Mucosa of gallbladder (tissue), 1 donor: ENCODE measurements around the gene NADSYN1. TPM values are rescaled to one million over a fixed set of nuclear protein-coding genes. Genes with fewer than 3 reads are reported as not detected.
"Not testable (repeated sequence)": the region's sequence is repeated elsewhere in the genome, so short reads cannot be mapped to it uniquely, and the experiment has no call there.

Source experiments
- DNase-seq: peaks from one replicate; pipeline ENCODE4 v3.0.0-alpha.2; 2020; ENCODE audit warnings: low spot score
- total RNA-seq: library from RNA; stranded (reverse); gene quantifications from one replicate; pipeline ENCODE4 v1.2.1, GENCODE V29; 2021
- donor health status: DM: no; HTN: no; CAD: no.

Gene NADSYN1
- 121 TPM for total RNA-seq

DNA sequence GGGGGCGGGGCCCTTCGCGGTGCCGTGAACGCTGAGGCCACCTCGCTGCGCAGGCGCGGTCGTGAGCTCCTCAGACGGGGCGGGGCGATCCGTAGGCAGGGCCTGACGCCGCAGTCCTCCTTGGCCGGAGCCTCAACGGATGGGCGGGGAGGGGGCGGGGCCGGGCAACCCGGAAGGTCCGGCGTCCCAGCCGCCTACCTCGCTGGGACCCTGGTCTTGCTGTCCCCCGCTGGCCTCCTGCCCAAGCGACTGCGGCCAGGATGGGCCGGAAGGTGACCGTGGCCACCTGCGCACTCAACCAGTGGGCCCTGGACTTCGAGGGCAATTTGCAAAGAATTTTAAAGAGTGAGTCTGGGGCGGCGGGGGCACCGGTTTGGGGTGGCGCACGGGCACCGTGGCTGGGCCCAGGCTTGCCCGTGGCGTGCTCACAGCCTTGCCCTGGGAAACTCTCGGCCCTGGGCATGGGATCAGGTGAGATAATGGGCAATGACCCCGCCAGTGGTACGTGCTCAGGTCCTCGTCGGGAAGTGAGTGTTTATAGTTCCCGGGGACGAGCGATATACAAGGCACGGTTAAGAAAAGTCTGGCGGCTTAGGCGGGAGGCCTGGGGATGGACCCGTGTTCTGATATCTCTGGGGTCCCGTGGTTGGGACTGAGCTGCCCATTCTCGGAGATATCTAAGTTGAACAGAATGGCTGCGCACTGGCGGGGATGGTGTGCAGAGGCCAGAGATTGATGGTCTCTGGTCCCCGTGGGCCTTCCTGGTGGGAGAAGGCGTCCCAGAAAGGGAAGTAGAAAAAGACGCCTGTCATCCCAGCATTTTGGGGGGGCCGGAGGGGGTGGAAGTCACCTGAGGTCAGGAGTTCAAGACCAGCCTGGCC, at the start of gene NADSYN1:
NADSYN1 (plus strand) TSS at position 167 of the 881 bp plus-strand sequence; CDS start at position 261, 94 bp downstream.
- peak; percentile 97 for DNase-seq

DNA sequence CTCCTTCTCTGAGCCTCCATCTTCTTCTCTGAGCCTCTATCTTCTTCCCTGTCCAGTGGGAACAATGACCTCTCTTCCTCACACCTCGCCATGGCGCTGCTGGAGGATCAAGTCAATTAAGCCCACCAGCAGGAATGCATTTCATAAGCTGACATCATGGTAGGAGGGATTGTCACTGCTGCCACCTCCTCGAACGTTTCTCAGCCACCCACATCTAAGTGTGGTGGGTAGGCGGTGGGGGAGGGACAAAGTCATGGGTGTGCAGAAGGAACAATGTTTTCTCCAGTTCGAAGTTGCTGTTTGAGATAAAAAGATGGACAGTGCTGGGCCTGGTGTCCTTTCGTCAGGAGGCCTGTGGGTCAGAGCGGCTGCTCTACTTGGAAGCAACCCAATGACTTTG, 48.8 kb upstream of the NADSYN1 start:
- no peak for DNase-seq

- no peak for DNase-seq
These were observed 46.3 kb upstream of the NADSYN1 start for GRCh38 chr11:71406681-71407080.

GRCh38 chr11:71407356-71407755, 45.6 kb upstream of the NADSYN1 start:
- no peak for DNase-seq

- DNase-seq: no peak
These were observed 44.2 kb upstream of the NADSYN1 start for GRCh38 chr11:71408826-71409225.

- no peak for DNase-seq
These were observed 42.5 kb upstream of the NADSYN1 start for GRCh38 chr11:71410363-71410966.

- DNase-seq: no peak
These were observed 38.4 kb upstream of the NADSYN1 start for GRCh38 chr11:71414645-71415044.

DNA sequence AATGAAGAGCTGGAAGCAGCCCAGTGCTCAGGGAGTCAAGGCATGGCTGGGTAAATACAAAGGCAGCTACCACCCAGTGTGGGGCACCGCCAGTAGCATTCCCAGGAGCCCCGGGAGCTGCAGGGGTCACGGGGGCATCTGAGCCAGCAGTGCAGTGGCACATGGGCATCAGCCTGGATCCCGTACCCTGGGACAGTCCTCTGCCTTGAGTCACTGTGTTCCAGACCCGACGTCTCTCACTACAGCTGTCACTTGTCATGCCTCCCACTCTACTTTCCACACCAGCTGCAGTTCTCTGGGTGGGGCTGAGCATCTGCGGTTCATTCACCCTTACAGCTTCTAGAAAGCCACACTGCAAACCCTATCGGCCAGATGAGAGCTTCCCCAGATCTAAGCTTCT, 34.4 kb upstream of the NADSYN1 start:
- no peak for DNase-seq

GRCh38 chr11:71420455-71421241, 32.4 kb upstream of the NADSYN1 start:
- peak; percentile 29 for DNase-seq

DNA sequence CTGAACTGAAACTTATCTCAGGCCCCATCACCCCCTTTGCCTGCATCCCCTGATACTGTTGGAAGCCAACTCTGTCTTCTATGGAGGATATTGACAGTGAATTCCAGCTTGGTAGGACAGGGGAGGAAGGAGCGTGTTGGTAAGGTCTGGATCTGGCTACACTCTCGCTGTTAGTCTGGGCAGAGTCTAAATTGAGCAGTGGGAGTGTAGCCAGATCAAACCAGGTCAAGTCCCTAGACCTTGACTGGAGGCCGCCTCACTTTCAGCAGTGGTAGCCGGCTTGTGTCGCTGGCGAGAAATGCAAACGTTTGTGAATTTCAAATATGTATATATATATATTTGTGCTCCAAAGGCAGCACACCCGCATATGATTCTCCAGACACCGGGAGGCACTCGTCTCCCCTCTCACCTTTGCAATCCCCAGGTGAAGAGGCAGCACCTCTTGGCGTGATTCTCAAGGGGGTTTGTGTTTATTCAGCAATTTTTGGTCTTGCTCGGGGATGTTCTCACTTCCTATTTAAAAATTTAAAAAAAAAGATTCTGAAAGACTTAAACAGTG, 31.5 kb upstream of the NADSYN1 start:
- no peak for DNase-seq

GRCh38 chr11:71422318-71422717, 30.7 kb upstream of the NADSYN1 start:
- DNase-seq: not testable (repeated sequence)

- no peak for DNase-seq
These were observed 29.7 kb upstream of the NADSYN1 start for GRCh38 chr11:71423181-71423790.

- no peak for DNase-seq
These were observed 27.6 kb upstream of the NADSYN1 start for GRCh38 chr11:71425409-71425808.

GRCh38 chr11:71425860-71426259, 27.1 kb upstream of the NADSYN1 start:
- no peak for DNase-seq

DNA sequence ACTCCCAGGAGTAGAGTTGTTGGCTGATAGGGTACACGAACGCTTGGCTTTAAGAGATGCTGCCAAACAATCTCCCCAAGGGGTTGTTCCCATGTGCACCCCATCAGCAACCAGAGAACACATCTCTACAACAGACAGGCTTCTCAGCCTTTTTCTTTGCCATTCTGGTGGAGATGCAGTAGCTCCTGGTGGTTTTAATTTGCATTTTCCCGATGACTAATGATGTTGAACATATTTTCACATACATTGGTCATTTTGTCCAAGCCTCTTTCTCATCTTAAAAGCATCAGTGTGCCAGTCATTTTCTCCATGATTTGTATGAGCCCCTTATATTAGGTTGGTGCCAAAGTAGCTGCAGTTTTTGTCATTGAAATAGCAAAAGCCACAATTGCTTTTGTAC, 26.6 kb upstream of the NADSYN1 start:
- DNase-seq: no peak

- DNase-seq: no peak
These were observed 24.1 kb upstream of the NADSYN1 start for GRCh38 chr11:71428861-71429435.

DNA sequence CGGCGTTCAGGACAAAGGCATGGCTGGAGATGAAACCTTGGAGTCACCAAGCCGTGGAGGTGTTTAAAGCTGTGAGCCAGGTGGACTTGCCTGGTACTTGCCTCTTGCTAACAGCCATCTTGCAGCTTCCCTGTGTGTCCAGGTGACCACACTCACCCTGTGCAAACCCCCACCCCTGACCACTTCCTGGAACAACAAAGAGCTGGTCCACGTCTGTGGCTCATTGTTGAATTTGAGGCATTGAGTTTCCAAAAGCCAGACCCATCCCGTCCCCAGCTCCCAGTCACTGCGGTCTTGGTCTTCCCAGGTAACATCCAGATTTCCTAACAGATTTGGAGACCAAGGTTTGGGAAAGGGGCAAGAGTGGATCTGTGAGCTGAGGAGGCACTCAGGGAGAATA, 23.3 kb upstream of the NADSYN1 start:
- DNase-seq: no peak

GRCh38 chr11:71430166-71430565, 22.8 kb upstream of the NADSYN1 start:
- DNase-seq: no peak

- no peak for DNase-seq
These were observed 21.7 kb upstream of the NADSYN1 start for GRCh38 chr11:71431271-71431670.

DNA sequence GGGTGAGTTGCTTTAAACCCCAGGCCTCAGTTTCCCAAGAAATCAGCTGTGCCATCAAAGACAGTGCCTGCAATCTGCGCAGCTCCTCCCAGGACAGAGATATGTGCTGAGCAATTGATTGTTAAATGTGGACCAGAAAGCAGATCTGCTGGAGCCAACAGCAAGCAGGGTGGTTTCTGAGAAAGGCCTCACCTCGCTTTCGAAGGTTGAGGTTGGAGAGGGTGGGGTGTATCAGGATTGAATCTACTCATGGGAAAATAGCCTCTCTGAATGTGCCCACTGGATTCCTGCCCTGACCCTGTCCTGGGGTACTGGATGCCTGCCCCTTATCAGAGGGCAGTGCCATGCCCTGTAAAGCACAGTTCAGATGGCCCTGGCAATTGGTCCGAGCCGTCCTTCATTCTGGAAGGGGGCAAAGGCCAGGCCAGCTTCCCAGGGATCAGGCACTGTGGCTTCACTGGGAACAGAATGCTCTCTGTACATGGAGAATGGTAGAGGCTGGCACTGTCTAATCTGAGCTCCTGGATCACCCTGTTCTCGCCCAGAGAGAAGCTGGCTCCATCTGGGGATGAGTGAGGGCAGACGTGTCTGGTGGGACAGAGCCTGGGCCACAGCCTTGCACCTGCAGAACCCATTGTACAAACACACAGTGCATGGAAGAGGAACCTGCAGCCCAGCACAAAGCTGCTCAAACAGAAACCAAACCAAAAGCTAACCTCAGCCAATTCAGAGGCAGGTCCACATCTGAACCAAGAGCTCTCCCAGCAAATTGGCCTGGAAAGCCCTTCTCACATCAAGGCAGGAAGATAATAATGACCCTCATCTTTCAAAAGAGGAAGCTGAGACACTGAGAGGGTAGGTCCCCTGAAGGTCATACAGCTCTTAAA, 20.0 kb upstream of the NADSYN1 start:
- no peak for DNase-seq
